Suprapubic skin (tissue), 4 donors: Measurements from ENCODE around the gene NRXN3. TPM values are rescaled to one million over a fixed set of nuclear protein-coding genes. Genes with fewer than 3 reads are reported as not detected.

Experiments used
- DNase-seq, 2 donors: peaks; one replicate each; pipeline ENCODE4 v3.0.0-alpha.2; 2019; ENCODE audit warnings: low spot score in 2 of 2
- H3K27ac ChIP-seq: fragments of 200-600 bp; sonication (generic); one replicate; pipeline ENCODE4 v1.5.1; 2019
- H3K27me3 ChIP-seq: fragments of 200-600 bp; sonication (generic); one replicate; pipeline ENCODE4 v1.5.1; 2019
- H3K36me3 ChIP-seq: fragments of 200-600 bp; sonication (generic); one replicate; pipeline ENCODE4 v1.5.1; 2019
- H3K4me1 ChIP-seq: fragments of 200-600 bp; sonication (generic); one replicate; pipeline ENCODE4 v1.5.1; 2019
- H3K4me3 ChIP-seq: fragments of 200-600 bp; sonication (generic); one replicate; pipeline ENCODE4 v1.5.1; 2019; ENCODE audit warnings: mild to moderate bottlenecking
- H3K9me3 ChIP-seq: fragments of 200-600 bp; sonication (generic); one replicate; pipeline ENCODE4 v1.5.1; 2019
- CTCF ChIP-seq, 2 donors: fragments of 200-600 bp in 1 of 2; fragments of 450-650 bp in 1 of 2; sonication (generic) in 1 of 2; IDR thresholded peaks; one replicate each; pipeline ENCODE4 v1.5.1; 2016 to 2019; ENCODE audit warnings: antibody characterized with exemption in 2 of 2, mild to moderate bottlenecking in 1 of 2, moderate library complexity in 1 of 2
- EP300 ChIP-seq: sonication (generic); formaldehyde crosslinking; IDR thresholded peaks from one replicate; pipeline ENCODE4 v1.6.1; 2017; ENCODE audit warnings: antibody characterized with exemption
- POLR2A ChIP-seq, 2 donors: fragments of 450-650 bp; IDR thresholded peaks; one replicate each; pipeline ENCODE4 v1.6.1; 2017; ENCODE audit warnings: antibody characterized with exemption in 2 of 2, mild to moderate bottlenecking in 2 of 2, moderate library complexity in 2 of 2
- POLR2AphosphoS5 ChIP-seq, 3 donors: sonication (generic); formaldehyde crosslinking; IDR thresholded peaks; one replicate each; pipeline ENCODE4 v1.6.1; 2017; ENCODE audit warnings: antibody characterized with exemption in 3 of 3
- WGBS: methylation state at CpG from one replicate; pipeline ENCODE4 v1.1.5; 2018; 5-methylcytosine and 5-hydroxymethylcytosine counted together
- total RNA-seq, 4 donors: library from RNA; depleted of rRNA; stranded (reverse); fragments of >200 nt; gene quantifications; one replicate each; pipeline ENCODE4 v1.1.0, GENCODE V29; 2016

Gene NRXN3
- total RNA-seq, 4 donors from 2014 or later = 0.79 to 4.3 (median 3.3) TPM

DNA sequence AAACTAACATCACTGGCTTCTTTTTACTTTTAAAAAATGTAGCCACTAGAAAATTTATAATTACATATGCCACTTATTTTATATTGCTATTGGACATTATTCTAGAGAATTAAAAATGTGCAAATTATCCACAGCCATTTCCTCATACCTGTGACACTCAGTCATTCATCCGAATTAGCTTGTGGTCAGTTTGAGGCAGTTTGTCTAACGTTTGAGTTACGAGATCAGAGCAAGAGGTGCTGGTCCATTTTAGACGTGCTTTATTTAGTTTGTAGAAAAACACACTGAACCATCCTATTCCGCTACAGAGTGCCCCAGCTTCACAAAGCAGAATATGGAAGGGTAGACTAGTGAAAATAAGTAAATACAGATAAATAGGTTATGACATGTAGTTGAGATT lies 513.0 kb downstream of the NRXN3 start:
- Histone ChIP-seq H3K27ac (no peak overlapping the region), H3K27me3 (no peaks in the 10 kb centered on the region), H3K4me3 (no peak overlapping the region), H3K4me1 (no peaks in the 10 kb centered on the region), H3K9me3 (no peaks in the 10 kb centered on the region), H3K36me3 (no peaks in the 10 kb centered on the region)
- no peak for TF ChIP-seq CTCF (IDR thresholded peaks at IDR 0.05)
- no peak for TF ChIP-seq EP300
- TF ChIP-seq POLR2AphosphoS5 (IDR thresholded peaks at IDR 0.05) = no peak
- TF ChIP-seq POLR2A (IDR thresholded peaks at IDR 0.05) = no peak
- 79% methylated on average over 5 of the region's 5 CpGs for WGBS
- DNase-seq = no peak

DNA sequence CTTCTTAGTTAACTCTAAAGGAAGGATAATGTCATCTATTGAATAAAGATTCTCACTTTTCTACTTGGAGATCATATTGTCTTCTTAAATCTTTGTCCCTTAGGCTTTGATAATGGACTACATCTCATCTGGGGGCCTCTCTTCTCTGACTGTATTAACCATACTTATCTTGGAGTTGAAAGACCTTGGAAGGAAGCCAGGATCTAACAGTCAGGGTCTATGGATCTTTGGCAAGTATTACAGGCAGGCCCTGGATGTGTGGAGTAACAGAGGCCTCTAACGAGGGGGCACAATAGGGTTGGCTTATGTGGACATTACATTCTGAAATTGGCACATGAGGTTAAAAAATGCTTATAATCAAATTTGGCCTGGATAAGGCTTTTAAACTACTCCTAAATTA lies 513.8 kb downstream of the NRXN3 start:
- DNase-seq = no peak
- Histone ChIP-seq H3K27me3 (no peaks in the 10 kb centered on the region), H3K4me3 (no peak overlapping the region), H3K27ac (no peak overlapping the region), H3K4me1 (no peaks in the 10 kb centered on the region), H3K36me3 (no peaks in the 10 kb centered on the region), H3K9me3 (no peaks in the 10 kb centered on the region)
- no peak for TF ChIP-seq POLR2A (IDR thresholded peaks at IDR 0.05)
- no peak for TF ChIP-seq EP300
- no peak for TF ChIP-seq POLR2AphosphoS5 (IDR thresholded peaks at IDR 0.05)
- TF ChIP-seq CTCF (IDR thresholded peaks at IDR 0.05) = no peak
- WGBS = 38% methylated on average over 1 of the region's 1 CpG

DNA sequence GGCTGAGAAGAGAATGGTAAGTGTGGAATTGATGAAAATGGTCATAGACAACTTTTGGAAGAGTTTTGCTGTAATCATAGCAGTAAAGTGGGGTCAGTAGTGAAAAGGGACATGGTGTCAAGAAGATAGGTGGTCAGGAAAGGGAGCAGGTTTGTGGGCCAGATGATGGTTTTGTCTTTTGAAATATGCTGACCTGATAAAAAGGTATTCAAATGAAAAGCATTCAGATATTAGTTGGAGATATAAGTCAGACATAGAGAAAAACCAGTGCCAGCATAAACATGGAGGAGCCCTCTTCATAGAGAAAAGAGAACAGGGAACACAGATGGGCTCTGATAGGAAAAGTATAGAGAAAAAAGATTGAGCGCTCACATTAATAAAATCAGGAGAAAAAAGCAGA lies 518.3 kb downstream of the NRXN3 start:
- WGBS = 82% methylated on average over 1 of the region's 1 CpG
- DNase-seq = no peak
- H3K27me3 ChIP-seq = no peaks in the 10 kb centered on the region
- H3K9me3 ChIP-seq = no peaks in the 10 kb centered on the region
- H3K4me1 ChIP-seq = no peaks in the 10 kb centered on the region
- no peaks in the 10 kb centered on the region for H3K36me3 ChIP-seq
- TF ChIP-seq POLR2A (IDR thresholded peaks at IDR 0.05) = no peak
- H3K27ac ChIP-seq = no peak overlapping the region
- no peak overlapping the region for H3K4me3 ChIP-seq

GRCh38 chr14:78690836-78691235 lies 520.7 kb downstream of the NRXN3 start:
- WGBS = 75% methylated on average over 2 of the region's 2 CpGs
- no peak for DNase-seq
- no peaks in the 10 kb centered on the region for H3K36me3 ChIP-seq

GRCh38 chr14:78697341-78697740 lies 527.2 kb downstream of the NRXN3 start:
- no peak for DNase-seq
- no peak overlapping the region for H3K27ac ChIP-seq
- WGBS = 25% methylated on average over 2 of the region's 2 CpGs
- H3K4me1 ChIP-seq = no peaks in the 10 kb centered on the region
- no peaks in the 10 kb centered on the region for H3K9me3 ChIP-seq
- TF ChIP-seq EP300 (no peak), POLR2A (IDR thresholded peaks at IDR 0.05) (no peak), POLR2AphosphoS5 (IDR thresholded peaks at IDR 0.05) (no peak), CTCF (IDR thresholded peaks at IDR 0.05) (no peak)
- no peak overlapping the region for H3K4me3 ChIP-seq
- no peaks in the 10 kb centered on the region for H3K27me3 ChIP-seq
- H3K36me3 ChIP-seq = no peaks in the 10 kb centered on the region

More at GRCh38 chr14:78690836-78691235, 520.7 kb downstream of the NRXN3 start:
- Histone ChIP-seq H3K9me3 (no peaks in the 10 kb centered on the region), H3K27ac (no peak overlapping the region), H3K27me3 (no peaks in the 10 kb centered on the region), H3K4me1 (no peaks in the 10 kb centered on the region), H3K4me3 (no peak overlapping the region)
- TF ChIP-seq EP300 (no peak), POLR2AphosphoS5 (IDR thresholded peaks at IDR 0.05) (no peak), CTCF (IDR thresholded peaks at IDR 0.05) (no peak), POLR2A (IDR thresholded peaks at IDR 0.05) (no peak)

DNA sequence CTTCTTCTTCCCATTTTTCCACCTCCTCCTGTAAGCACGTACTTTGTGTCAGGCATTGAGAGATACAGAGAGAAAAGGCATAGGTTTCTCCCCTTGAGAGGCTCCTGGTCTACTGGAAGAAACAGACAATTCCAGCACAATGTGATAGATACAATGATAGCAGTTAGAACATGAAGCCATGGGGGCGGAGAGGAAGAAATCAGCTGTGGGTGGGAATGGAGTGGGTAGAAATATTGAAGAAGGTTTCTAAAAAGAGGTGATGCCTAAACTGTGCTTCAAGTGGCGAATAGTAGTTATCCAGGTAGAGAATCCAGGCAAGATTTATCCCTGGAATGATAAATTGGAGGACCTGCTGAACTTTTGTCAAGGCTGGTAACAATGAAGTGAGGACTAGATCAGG lies 528.8 kb downstream of the NRXN3 start:
- H3K4me1 ChIP-seq = no peaks in the 10 kb centered on the region
- no peak overlapping the region for H3K27ac ChIP-seq
- TF ChIP-seq EP300 (no peak), CTCF (IDR thresholded peaks at IDR 0.05) (no peak), POLR2A (IDR thresholded peaks at IDR 0.05) (no peak), POLR2AphosphoS5 (IDR thresholded peaks at IDR 0.05) (no peak)
- WGBS = 75% methylated on average over 3 of the region's 3 CpGs
- no peak overlapping the region for H3K4me3 ChIP-seq
- H3K9me3 ChIP-seq = no peaks in the 10 kb centered on the region
- no peak for DNase-seq
- H3K27me3 ChIP-seq = no peaks in the 10 kb centered on the region
- H3K36me3 ChIP-seq = no peaks in the 10 kb centered on the region
